AG10803 (cell line): ENCODE measurements around the gene ZNF554.

ENCODE experiments used
- DNase-seq: peaks from one replicate; pipeline ENCODE4 v3.0.0; 2010; ENCODE audit warnings: low read depth
- H3K4me3 ChIP-seq: 2 replicates; pipeline ENCODE4 v1.5.1; 2011; ENCODE audit warnings: mild to moderate bottlenecking, low read length, control low read depth
- CTCF ChIP-seq: conservative IDR thresholded peaks from 2 replicates; pipeline ENCODE4 v1.5.1; 2011; ENCODE audit warnings: mild to moderate bottlenecking, low read length, control low read depth, inconsistent platforms

Gene ZNF554

GRCh38 chr19:2819540-2820111 is at the start of gene ZNF554:
Gene ZNF554, plus strand, starts transcription at chr19:2819868. Its CDS starts 204 bp downstream, at chr19:2820072.
- DNase-seq: peak; percentile 93
- peak; percentile 90 for TF ChIP-seq CTCF
- H3K4me3 ChIP-seq: peak within 1 kb of the TSS; percentile 77

GRCh38 chr19:2770055-2771013 is 49.3 kb upstream of the ZNF554 start:
- no peak overlapping the region for H3K4me3 ChIP-seq
- TF ChIP-seq CTCF: no peak

GRCh38 chr19:2771786-2772674 is 47.6 kb upstream of the ZNF554 start:
- no peak for DNase-seq
- TF ChIP-seq CTCF: no peak
- no peak overlapping the region for H3K4me3 ChIP-seq

More at GRCh38 chr19:2770055-2771013, 49.3 kb upstream of the ZNF554 start:
- DNase-seq: peak; percentile 77

- H3K4me3 ChIP-seq: no peak overlapping the region
- no peak for TF ChIP-seq CTCF
Observed at GRCh38 chr19:2774083-2774679, 45.5 kb upstream of the ZNF554 start.

GRCh38 chr19:2774953-2775555 is 44.6 kb upstream of the ZNF554 start:
- DNase-seq: no peak
- TF ChIP-seq CTCF: no peak
- no peak overlapping the region for H3K4me3 ChIP-seq

More at GRCh38 chr19:2774083-2774679, 45.5 kb upstream of the ZNF554 start:
- DNase-seq: no peak
